HEK293 (cell line): ENCODE results near the gene SERPINE2.

Source experiments
- CTCF ChIP-seq: fragments of 450-650 bp; formaldehyde crosslinking; IDR thresholded peaks from 2 replicates; pipeline ENCODE4 v1.5.1; 2016; ENCODE audit warnings: missing biosample characterization, missing genetic modification characterization
- REST ChIP-seq: fragments of 450-650 bp; formaldehyde crosslinking; IDR thresholded peaks from 2 replicates; pipeline ENCODE4 v1.5.1; 2016; ENCODE audit warnings: missing biosample characterization, missing genetic modification characterization
- ZBTB21 ChIP-seq: fragments of 450-650 bp; formaldehyde crosslinking; IDR thresholded peaks from 2 replicates; pipeline ENCODE4 v1.5.1; 2017; ENCODE audit warnings: missing biosample characterization, missing genetic modification characterization
- ZNF292 ChIP-seq: fragments of 450-650 bp; formaldehyde crosslinking; IDR thresholded peaks from 2 replicates; pipeline ENCODE4 v1.5.1; 2016; ENCODE audit warnings: low read depth, missing biosample characterization, missing genetic modification characterization, borderline replicate concordance
- ZNF76 ChIP-seq: fragments of 450-650 bp; formaldehyde crosslinking; IDR thresholded peaks from 2 replicates; pipeline ENCODE4; 2016; ENCODE audit warnings: low read depth, missing biosample characterization, missing genetic modification characterization, borderline replicate concordance
- ZNF792 ChIP-seq: fragments of 450-650 bp; formaldehyde crosslinking; IDR thresholded peaks from 2 replicates; pipeline ENCODE4 v1.5.1; 2016; ENCODE audit warnings: missing biosample characterization, missing genetic modification characterization
- ZSCAN30 ChIP-seq: fragments of 450-650 bp; IDR thresholded peaks from 2 replicates; pipeline ENCODE4 v1.5.1; 2018; ENCODE audit warnings: missing biosample characterization, mild to moderate bottlenecking, missing genetic modification characterization, moderate library complexity

GRCh38 chr2:223935459-223936125 lies 103.5 kb downstream of the SERPINE2 start:
- no peak for TF ChIP-seq REST (tag by site-specific recombination)
- no peak for TF ChIP-seq ZBTB21 (tag by site-specific recombination)
- no peak for TF ChIP-seq CTCF (tag by site-specific recombination)
- no peak for TF ChIP-seq ZNF76 (tag by site-specific recombination)
- no peak for TF ChIP-seq ZNF292 (tag by site-specific recombination)
- TF ChIP-seq ZSCAN30 (tag by site-specific recombination) = no peak
- TF ChIP-seq ZNF792 (tag by site-specific recombination) = no peak
